NCI-H460 (cell line): ENCODE measurements around the gene ZFR. TPM values are rescaled to one million over a fixed set of nuclear protein-coding genes. Genes with fewer than 3 reads are reported as not detected.
"Not testable (repeated sequence)": the region's sequence is repeated elsewhere in the genome, so short reads cannot be mapped to it uniquely, and the experiment has no call there.

Experiments used
- DNase-seq: peaks from one replicate; pipeline ENCODE4 v3.0.0-alpha.2; 2016; ENCODE audit warnings: low read depth; ENCODE audit errors: extremely low read depth
- total RNA-seq: library from RNA; depleted of rRNA; stranded (reverse); fragments of >200 nt; shearing (Covaris generic); gene quantifications from 2 replicates; pipeline ENCODE4 v1.2.3, GENCODE V29; 2014

ZFR gene
- total RNA-seq, 1 experiment from 2014 or later: 123 TPM

GRCh38 chr5:32367271-32367670 is 77.3 kb downstream of the ZFR start:
- DNase-seq: not testable (repeated sequence)

- no peak for DNase-seq
Measured at GRCh38 chr5:32365623-32366022, 78.9 kb downstream of the ZFR start.

- DNase-seq: no peak
Measured at GRCh38 chr5:32363030-32363429, 81.5 kb downstream of the ZFR start.

- no peak for DNase-seq
Measured at GRCh38 chr5:32362527-32362926, 82.0 kb downstream of the ZFR start.

- no peak for DNase-seq
Measured at GRCh38 chr5:32360906-32361305, 83.6 kb downstream of the ZFR start.

GRCh38 chr5:32358611-32359010 is 85.9 kb downstream of the ZFR start:
- DNase-seq: no peak

- DNase-seq: no peak
Measured at GRCh38 chr5:32357658-32358057, 86.9 kb downstream of the ZFR start.

GRCh38 chr5:32355686-32356085 is 88.9 kb downstream of the ZFR start:
- no peak for DNase-seq

GRCh38 chr5:32353420-32353819 is 91.1 kb downstream of the ZFR start:
- no peak for DNase-seq

GRCh38 chr5:32352685-32353084 is 91.9 kb downstream of the ZFR start:
- no peak for DNase-seq

- DNase-seq: no peak
Measured at GRCh38 chr5:32346869-32347268, 97.7 kb downstream of the ZFR start.

GRCh38 chr5:32343058-32343672 is 101.4 kb downstream of the ZFR start:
- no peak for DNase-seq

GRCh38 chr5:32342656-32343055 is 101.9 kb downstream of the ZFR start:
- DNase-seq: no peak

GRCh38 chr5:32339878-32340277 is 104.7 kb downstream of the ZFR start:
- no peak for DNase-seq

- no peak for DNase-seq
Measured at GRCh38 chr5:32339198-32339597, 105.3 kb downstream of the ZFR start.

GRCh38 chr5:32332966-32333365 is 111.6 kb downstream of the ZFR start:
- no peak for DNase-seq

GRCh38 chr5:32332361-32332760 is 112.2 kb downstream of the ZFR start:
- DNase-seq: no peak

GRCh38 chr5:32331935-32332274 is 112.6 kb downstream of the ZFR start:
- no peak for DNase-seq

GRCh38 chr5:32331217-32331934 is 113.2 kb downstream of the ZFR start:
- DNase-seq: no peak

- no peak for DNase-seq
Measured at GRCh38 chr5:32330126-32330971, 114.2 kb downstream of the ZFR start.

GRCh38 chr5:32329395-32329834 is 115.1 kb downstream of the ZFR start:
- DNase-seq: peak; percentile 69
